Measurements from ENCODE around the gene AP1G1.
A peak's percentile ranks its signal among the peaks of the same experiment; 100 is the strongest.
"Not testable (repeated sequence)": the region's sequence is repeated elsewhere in the genome, so short reads cannot be mapped to it uniquely, and the experiment has no call there.

AP1G1 gene

GRCh38 chr16:71807905-71808592 lies 585 bp downstream of the AP1G1 start:
- DNase-seq (ENCODE audit: low spot score), result peak; percentile 32

DNA sequence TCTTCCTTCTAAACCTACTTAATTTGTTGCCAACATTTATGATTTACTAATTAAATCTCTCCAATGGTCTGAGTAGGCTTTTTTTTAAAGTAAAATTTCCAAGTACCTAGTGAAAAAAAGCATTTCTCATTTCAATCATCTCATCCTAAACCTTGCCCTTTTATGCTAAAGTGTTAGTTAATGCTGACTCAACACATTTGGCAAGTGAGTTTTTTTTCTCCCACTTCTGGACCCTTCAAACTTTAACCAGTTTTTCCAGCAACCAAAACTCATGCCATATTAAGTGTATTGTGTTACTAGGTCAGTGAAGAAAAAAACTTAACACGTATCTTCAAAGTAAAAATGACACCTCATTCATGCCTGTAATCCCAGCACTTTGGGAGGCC lies 5.3 kb downstream of the AP1G1 start:
- DNase-seq (ENCODE audit: low spot score), result no peak

DNA sequence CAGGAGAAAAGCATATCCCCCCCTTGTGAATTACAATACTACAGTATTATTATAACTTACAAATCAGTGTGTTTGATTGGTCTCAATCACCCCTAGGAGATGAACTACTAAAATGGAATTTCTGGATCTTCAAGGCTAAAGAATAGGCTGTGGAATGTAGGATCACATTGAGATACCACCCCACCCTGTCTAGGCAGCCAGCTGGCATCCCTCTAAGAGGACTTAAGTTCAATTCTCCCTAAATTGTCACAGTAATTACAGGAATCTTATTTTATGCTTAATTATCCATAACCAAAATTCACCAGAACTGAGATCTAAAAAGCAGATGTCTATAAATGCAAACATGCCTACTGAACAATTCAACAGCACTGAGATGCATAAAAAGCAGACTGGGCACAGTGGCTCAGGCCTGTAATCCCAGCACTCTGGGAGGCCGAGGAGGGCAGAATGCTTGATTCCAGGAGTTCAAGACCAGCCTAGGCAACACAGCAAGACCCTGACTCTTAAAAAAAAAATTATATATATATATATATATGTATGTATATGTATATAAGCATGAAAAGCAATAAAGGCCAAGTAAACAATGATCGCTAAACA lies 12.0 kb downstream of the AP1G1 start:
- DNase-seq (ENCODE audit: low spot score), result no peak

GRCh38 chr16:71794943-71795342 lies 13.7 kb downstream of the AP1G1 start:
- no peak for DNase-seq (ENCODE audit: low spot score)

DNA sequence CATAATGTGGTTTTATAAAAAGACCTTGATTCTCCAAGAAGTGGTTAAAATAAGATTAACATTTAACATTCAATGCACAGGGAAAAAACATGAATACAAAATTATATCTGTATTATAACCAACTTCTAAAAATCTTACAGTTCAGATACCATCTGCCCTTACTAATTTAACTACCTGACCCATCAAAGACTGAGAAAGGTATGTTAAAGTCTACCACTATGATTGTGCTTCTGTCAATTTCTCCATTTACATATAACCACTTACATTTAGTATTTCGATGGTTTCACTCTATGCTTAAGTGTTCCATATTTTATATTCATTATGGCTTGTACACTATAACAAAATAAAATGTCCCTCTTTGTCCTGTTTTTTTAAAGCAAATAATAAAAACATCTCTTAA lies 14.6 kb downstream of the AP1G1 start:
- no peak for DNase-seq (ENCODE audit: low spot score)

DNA sequence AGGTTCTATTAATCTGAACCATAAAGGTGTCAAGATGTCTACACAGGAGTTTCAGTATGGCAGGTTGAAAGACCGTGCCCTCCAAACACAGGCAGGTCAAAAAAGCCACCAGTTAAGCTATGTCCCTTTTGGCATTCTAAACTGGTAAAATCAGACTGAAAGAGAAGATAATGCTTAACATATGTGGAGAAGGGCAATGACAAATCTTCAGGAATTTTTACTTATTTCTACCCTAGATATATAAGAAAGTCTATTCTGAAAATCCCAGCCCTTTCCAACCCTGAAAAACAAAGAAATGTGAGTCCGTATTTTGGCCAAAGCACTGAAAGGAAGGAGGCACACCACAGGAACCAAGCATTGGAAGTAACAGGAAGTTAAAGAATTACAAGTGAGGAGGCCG lies 16.5 kb downstream of the AP1G1 start:
- DNase-seq (ENCODE audit: low spot score), result no peak

- DNase-seq (ENCODE audit: low spot score), result not testable (repeated sequence)
Measured at GRCh38 chr16:71790329-71790728, 18.3 kb downstream of the AP1G1 start.

- no peak for DNase-seq (ENCODE audit: low spot score)
Measured at GRCh38 chr16:71789136-71789535, 19.5 kb downstream of the AP1G1 start.

- DNase-seq (ENCODE audit: low spot score), result no peak
Measured at GRCh38 chr16:71788578-71788977, 20.1 kb downstream of the AP1G1 start.

GRCh38 chr16:71785143-71785542 lies 23.5 kb downstream of the AP1G1 start:
- DNase-seq (ENCODE audit: low spot score), result not testable (repeated sequence)

- DNase-seq (ENCODE audit: low spot score), result no peak
Measured at GRCh38 chr16:71784093-71784492, 24.5 kb downstream of the AP1G1 start.

GRCh38 chr16:71781741-71782140 lies 26.9 kb downstream of the AP1G1 start:
- DNase-seq (ENCODE audit: low spot score), result no peak

DNA sequence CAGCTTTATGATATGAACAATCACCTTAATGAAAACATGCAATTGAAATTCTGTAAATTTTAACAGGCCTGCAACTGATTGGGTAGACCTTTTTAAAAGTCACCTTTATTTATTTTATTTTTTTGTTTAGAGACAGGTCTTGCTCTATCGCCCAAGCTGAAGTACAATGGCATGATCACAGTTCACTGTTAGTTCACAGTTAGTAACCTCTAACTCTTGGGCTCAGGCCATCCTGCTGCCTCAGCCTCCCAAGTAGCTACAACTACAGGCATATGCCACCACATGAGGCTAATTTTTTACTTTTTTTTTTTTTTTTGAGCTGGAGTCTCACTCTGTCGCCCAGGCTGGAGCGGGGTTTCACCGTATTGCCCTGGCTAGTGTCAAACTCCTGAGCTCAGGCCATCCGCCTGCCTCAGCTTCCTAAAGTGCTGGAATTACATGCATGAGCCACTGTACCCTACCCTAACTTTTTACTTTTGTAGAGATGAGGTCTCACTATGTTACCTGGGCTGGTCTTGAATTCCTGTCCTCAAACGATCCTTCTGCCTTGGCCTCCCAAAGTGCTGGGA lies 28.0 kb downstream of the AP1G1 start:
- DNase-seq (ENCODE audit: low spot score), result no peak

DNA sequence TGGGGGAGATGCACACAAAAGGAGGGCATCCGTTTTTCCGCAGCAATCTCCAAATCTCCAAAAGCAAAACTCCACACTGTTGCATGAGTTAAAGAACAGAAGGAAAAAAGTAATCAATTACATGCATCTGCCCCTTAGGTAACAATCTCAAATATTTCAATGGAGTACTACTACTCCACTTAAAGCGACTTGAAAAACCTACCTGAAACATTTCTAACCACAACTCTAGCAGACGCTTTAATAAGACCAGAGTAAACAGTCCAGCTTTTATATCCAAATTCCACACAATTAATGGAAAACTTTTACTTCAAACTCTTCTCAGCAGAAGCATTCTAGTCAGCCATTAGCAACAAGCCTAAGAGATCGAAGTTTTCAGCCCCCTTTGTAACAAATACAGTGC lies 29.9 kb downstream of the AP1G1 start:
- DNase-seq (ENCODE audit: low spot score), result no peak

GRCh38 chr16:71777329-71777728 lies 31.3 kb downstream of the AP1G1 start:
- DNase-seq (ENCODE audit: low spot score), result no peak

GRCh38 chr16:71775949-71776348 lies 32.7 kb downstream of the AP1G1 start:
- DNase-seq (ENCODE audit: low spot score), result no peak

DNA sequence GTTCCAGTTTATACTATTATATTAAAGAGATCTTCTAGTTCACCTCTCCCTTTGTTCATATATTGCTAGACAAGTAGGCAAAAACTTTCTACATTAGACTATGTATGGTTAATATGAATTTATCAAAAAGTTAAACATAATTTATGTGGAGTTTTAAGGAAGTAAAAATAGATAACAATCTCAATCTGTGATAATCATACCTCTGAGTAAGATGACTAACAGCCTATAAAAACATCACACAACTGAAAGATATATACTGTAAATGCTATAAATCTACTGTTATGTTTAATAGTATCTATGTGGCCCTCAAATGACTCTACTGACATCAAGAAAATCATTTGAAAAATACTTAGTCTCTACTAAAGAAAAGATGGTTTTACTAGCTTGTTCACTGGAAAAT lies 37.1 kb downstream of the AP1G1 start:
- no peak for DNase-seq (ENCODE audit: low spot score)

DNA sequence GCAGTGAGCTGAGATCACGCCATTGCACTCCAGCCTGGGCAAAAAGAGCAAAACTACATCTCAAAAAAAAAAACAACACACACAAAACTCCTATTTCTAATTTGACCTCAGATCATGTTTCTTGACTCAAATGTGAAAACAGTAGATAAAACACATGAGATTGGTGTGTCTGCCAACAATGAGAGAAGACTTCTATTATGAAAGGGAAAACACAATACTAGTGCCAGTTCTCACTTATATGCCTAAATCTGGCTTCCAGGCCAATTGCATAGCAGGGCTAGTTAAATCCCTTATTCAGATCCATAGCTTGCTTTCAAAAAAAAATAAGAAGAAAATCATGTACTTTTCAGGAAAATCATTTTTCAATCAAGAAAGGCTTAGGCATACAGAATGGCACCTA lies 39.4 kb downstream of the AP1G1 start:
- no peak for DNase-seq (ENCODE audit: low spot score)

- DNase-seq (ENCODE audit: low spot score), result no peak
Measured at GRCh38 chr16:71767060-71767900, 41.4 kb downstream of the AP1G1 start.

DNA sequence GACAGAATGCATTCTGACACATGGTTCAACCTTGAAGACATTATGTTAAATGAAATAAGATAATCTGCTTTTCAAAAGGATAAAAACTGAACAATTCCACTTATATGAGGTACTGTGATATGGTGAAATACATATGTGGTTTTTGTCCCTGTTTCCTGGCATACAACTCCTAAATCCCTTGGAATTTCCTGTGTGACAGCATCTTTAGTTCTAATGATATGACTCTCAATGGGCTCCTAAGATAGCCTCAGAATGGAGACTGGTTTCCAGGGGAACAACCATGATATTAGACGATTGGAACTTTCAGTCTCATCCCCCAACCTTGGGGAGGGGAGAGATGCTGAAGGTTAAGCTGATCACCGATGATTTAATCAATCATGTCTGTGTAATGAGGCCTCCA lies 46.4 kb downstream of the AP1G1 start:
- no peak for DNase-seq (ENCODE audit: low spot score)

- no peak for DNase-seq (ENCODE audit: low spot score)
Measured at GRCh38 chr16:71761097-71761496, 47.5 kb downstream of the AP1G1 start.

GRCh38 chr16:71758293-71758760 lies 50.3 kb downstream of the AP1G1 start:
- DNase-seq (ENCODE audit: low spot score), result no peak

DNA sequence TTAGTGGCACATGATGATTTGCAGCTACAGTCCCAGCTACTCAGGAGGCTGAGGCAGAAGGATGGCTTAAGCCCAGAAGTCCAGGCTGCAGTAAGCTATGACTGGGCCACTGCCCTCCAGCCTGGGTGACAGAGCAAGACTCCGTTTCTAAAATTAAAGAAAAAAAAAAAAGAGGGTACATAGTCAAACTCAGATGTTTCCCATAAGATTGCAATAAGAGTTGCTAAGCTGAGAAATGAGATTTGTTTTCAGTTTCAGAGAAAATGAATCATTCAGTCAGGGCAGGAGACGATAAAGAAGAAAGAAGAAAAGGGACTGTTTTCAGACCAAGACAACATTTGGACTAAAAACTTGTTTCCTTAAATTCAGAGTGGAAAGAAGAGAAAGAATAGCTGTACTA lies 54.0 kb downstream of the AP1G1 start:
- DNase-seq (ENCODE audit: low spot score), result no peak
